Suppressor macrophage (primary cell): ENCODE results near the gene RHOBTB1.
"Not testable (repeated sequence)": the region's sequence is repeated elsewhere in the genome, so short reads cannot be mapped to it uniquely, and the experiment has no call there.

ENCODE experiments used
- DNase-seq, 4 experiments: peaks; one replicate each; pipeline ENCODE4 v3.0.0-alpha.2; 2020 to 2022

RHOBTB1 gene

GRCh38 chr10:60862517-60862916 is 81.5 kb downstream of the RHOBTB1 start:
- no peak for DNase-seq

- no peak for DNase-seq
Measured at GRCh38 chr10:60856405-60856804, 87.6 kb downstream of the RHOBTB1 start.

- no peak for DNase-seq
Measured at GRCh38 chr10:60853637-60854036, 90.3 kb downstream of the RHOBTB1 start.

- no peak for DNase-seq
Measured at GRCh38 chr10:60853107-60853506, 90.9 kb downstream of the RHOBTB1 start.

- DNase-seq: no peak
Measured at GRCh38 chr10:60849740-60850139, 94.2 kb downstream of the RHOBTB1 start.

- DNase-seq: no peak
Measured at GRCh38 chr10:60849217-60849616, 94.8 kb downstream of the RHOBTB1 start.

- no peak for DNase-seq
Measured at GRCh38 chr10:60848680-60849079, 95.3 kb downstream of the RHOBTB1 start.

- no peak for DNase-seq
Measured at GRCh38 chr10:60848126-60848525, 95.9 kb downstream of the RHOBTB1 start.

- no peak for DNase-seq
Measured at GRCh38 chr10:60846173-60846572, 97.8 kb downstream of the RHOBTB1 start.

- no peak for DNase-seq
Measured at GRCh38 chr10:60845038-60845437, 98.9 kb downstream of the RHOBTB1 start.

- DNase-seq: no peak
Measured at GRCh38 chr10:60842694-60843093, 101.3 kb downstream of the RHOBTB1 start.

- not testable (repeated sequence) for DNase-seq
Measured at GRCh38 chr10:60841227-60841626, 102.8 kb downstream of the RHOBTB1 start.

- no peak for DNase-seq
Measured at GRCh38 chr10:60835049-60835448, 108.9 kb downstream of the RHOBTB1 start.

- DNase-seq: no peak
Measured at GRCh38 chr10:60834401-60834800, 109.6 kb downstream of the RHOBTB1 start.

GRCh38 chr10:60832136-60832535 is 111.8 kb downstream of the RHOBTB1 start:
- DNase-seq: not testable (repeated sequence)

- DNase-seq: peak in 2 of 4 experiments; percentile 15 to 30
Measured at GRCh38 chr10:60828489-60828852, 115.5 kb downstream of the RHOBTB1 start.

GRCh38 chr10:60827791-60828488 is 116.0 kb downstream of the RHOBTB1 start:
- peak in 2 of 4 experiments; percentile 8 to 19 for DNase-seq

GRCh38 chr10:60825520-60825919 is 118.5 kb downstream of the RHOBTB1 start:
- no peak for DNase-seq

GRCh38 chr10:60823324-60823723 is 120.7 kb downstream of the RHOBTB1 start:
- no peak for DNase-seq

- DNase-seq: no peak
Measured at GRCh38 chr10:60822809-60823208, 121.2 kb downstream of the RHOBTB1 start.

GRCh38 chr10:60821656-60822055 is 122.3 kb downstream of the RHOBTB1 start:
- no peak for DNase-seq

GRCh38 chr10:60820093-60820754 is 123.8 kb downstream of the RHOBTB1 start:
- no peak for DNase-seq
